ENCODE measurements around the gene PLXDC2.

The PLXDC2 gene

GRCh38 chr10:20233423-20233822 is 417.2 kb downstream of the PLXDC2 start:
- no peak for DNase-seq

- DNase-seq = no peak
These were observed 418.3 kb downstream of the PLXDC2 start for GRCh38 chr10:20234579-20234978.

GRCh38 chr10:20237091-20237570 is 420.9 kb downstream of the PLXDC2 start:
- DNase-seq = no peak

- DNase-seq = no peak
These were observed 421.4 kb downstream of the PLXDC2 start for GRCh38 chr10:20237586-20237985.

GRCh38 chr10:20240643-20241042 is 424.4 kb downstream of the PLXDC2 start:
- DNase-seq = no peak

GRCh38 chr10:20247454-20247853 is 431.2 kb downstream of the PLXDC2 start:
- no peak for DNase-seq

- DNase-seq = no peak
These were observed 431.9 kb downstream of the PLXDC2 start for GRCh38 chr10:20247891-20248708.

- DNase-seq = no peak
These were observed 437.8 kb downstream of the PLXDC2 start for GRCh38 chr10:20254078-20254477.

- no peak for DNase-seq
These were observed 438.3 kb downstream of the PLXDC2 start for GRCh38 chr10:20254497-20254896.

GRCh38 chr10:20256969-20257368 is 440.7 kb downstream of the PLXDC2 start:
- DNase-seq = no peak

GRCh38 chr10:20257422-20257821 is 441.2 kb downstream of the PLXDC2 start:
- DNase-seq = no peak

- DNase-seq = no peak
These were observed 448.9 kb downstream of the PLXDC2 start for GRCh38 chr10:20265146-20265545.

- DNase-seq = no peak
These were observed 451.5 kb downstream of the PLXDC2 start for GRCh38 chr10:20267734-20268133.

- DNase-seq = no peak
These were observed 455.3 kb downstream of the PLXDC2 start for GRCh38 chr10:20271490-20271889.

GRCh38 chr10:20272608-20273007 is 456.4 kb downstream of the PLXDC2 start:
- no peak for DNase-seq

GRCh38 chr10:20274571-20274970 is 458.3 kb downstream of the PLXDC2 start:
- no peak for DNase-seq

- no peak for DNase-seq
These were observed 460.1 kb downstream of the PLXDC2 start for GRCh38 chr10:20276127-20276979.

GRCh38 chr10:20277820-20278219 is 461.6 kb downstream of the PLXDC2 start:
- no peak for DNase-seq

- no peak for DNase-seq
These were observed 465.3 kb downstream of the PLXDC2 start for GRCh38 chr10:20281579-20281978.

GRCh38 chr10:20287586-20287985 is 471.4 kb downstream of the PLXDC2 start:
- no peak for DNase-seq

- no peak for DNase-seq
These were observed 471.8 kb downstream of the PLXDC2 start for GRCh38 chr10:20288060-20288459.

- no peak for DNase-seq
These were observed 473.0 kb downstream of the PLXDC2 start for GRCh38 chr10:20289070-20289828.

- no peak for DNase-seq
These were observed 482.2 kb downstream of the PLXDC2 start for GRCh38 chr10:20298417-20298816.

Measured in NCI-H510A (cell line).